Measurements from ENCODE around the gene PUS7L. TPM values are rescaled to one million over a fixed set of nuclear protein-coding genes. Genes with fewer than 3 reads are reported as not detected.
"Not testable (repeated sequence)": the region's sequence is repeated elsewhere in the genome, so short reads cannot be mapped to it uniquely, and the experiment has no call there.

The PUS7L gene
- total RNA-seq, 1 donor from 2014 or later, result 8.7 TPM

- no peak for DNase-seq (ENCODE audit: low read depth)
- H3K27me3 ChIP-seq (ENCODE audit: control insufficient read depth, insufficient read depth, low read length), result no peaks in the 10 kb centered on the region
- TF ChIP-seq, protein P1, sequence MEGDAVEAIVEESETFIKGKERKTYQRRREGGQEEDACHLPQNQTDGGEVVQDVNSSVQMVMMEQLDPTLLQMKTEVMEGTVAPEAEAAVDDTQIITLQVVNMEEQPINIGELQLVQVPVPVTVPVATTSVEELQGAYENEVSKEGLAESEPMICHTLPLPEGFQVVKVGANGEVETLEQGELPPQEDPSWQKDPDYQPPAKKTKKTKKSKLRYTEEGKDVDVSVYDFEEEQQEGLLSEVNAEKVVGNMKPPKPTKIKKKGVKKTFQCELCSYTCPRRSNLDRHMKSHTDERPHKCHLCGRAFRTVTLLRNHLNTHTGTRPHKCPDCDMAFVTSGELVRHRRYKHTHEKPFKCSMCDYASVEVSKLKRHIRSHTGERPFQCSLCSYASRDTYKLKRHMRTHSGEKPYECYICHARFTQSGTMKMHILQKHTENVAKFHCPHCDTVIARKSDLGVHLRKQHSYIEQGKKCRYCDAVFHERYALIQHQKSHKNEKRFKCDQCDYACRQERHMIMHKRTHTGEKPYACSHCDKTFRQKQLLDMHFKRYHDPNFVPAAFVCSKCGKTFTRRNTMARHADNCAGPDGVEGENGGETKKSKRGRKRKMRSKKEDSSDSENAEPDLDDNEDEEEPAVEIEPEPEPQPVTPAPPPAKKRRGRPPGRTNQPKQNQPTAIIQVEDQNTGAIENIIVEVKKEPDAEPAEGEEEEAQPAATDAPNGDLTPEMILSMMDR (IDR thresholded peaks at IDR 0.05; ENCODE audit: insufficient read depth, low read length, poor library complexity, severe bottlenecking), result no peak
- H3K4me3 ChIP-seq (ENCODE audit: low read depth, low read length), result no peak overlapping the region
- no peaks in the 10 kb centered on the region for H3K36me3 ChIP-seq (ENCODE audit: control insufficient read depth, insufficient read depth, low read length)
These were observed 62.4 kb downstream of the PUS7L start for GRCh38 chr12:43696154-43696553.

GRCh38 chr12:43694879-43695278 lies 63.7 kb downstream of the PUS7L start:
- Histone ChIP-seq H3K4me3 (ENCODE audit: low read depth, low read length) (no peak overlapping the region), H3K36me3 (ENCODE audit: control insufficient read depth, insufficient read depth, low read length) (no peaks in the 10 kb centered on the region), H3K27me3 (ENCODE audit: control insufficient read depth, insufficient read depth, low read length) (no peaks in the 10 kb centered on the region)
- TF ChIP-seq, protein P1 (IDR thresholded peaks at IDR 0.05; ENCODE audit: insufficient read depth, low read length, poor library complexity, severe bottlenecking), result no peak
- no peak for DNase-seq (ENCODE audit: low read depth)

DNA sequence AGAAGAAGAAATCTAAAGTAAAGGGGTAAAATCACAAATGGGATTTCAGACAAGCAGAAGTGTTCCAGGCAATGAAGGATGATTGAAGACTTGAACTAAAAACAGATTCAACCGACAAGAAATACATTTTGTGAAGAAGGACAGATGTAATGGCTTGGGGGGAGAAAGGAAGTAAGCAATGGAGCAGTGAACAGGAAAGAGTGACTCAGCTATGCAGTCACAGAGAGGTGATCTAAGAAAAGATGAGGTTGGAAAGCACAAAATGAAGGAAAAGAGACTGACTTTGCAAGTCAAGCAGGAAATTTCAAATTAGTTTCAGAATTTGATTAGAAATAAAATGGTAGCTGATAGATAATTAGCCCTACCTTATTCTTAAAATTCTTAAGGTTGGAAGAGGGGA lies 66.5 kb downstream of the PUS7L start:
- TF ChIP-seq, protein P1 (IDR thresholded peaks at IDR 0.05; ENCODE audit: insufficient read depth, low read length, poor library complexity, severe bottlenecking), result no peak
- Histone ChIP-seq H3K27me3 (ENCODE audit: control insufficient read depth, insufficient read depth, low read length) (no peaks in the 10 kb centered on the region), H3K4me3 (ENCODE audit: low read depth, low read length) (no peak overlapping the region), H3K36me3 (ENCODE audit: control insufficient read depth, insufficient read depth, low read length) (no peaks in the 10 kb centered on the region)
- DNase-seq (ENCODE audit: low read depth), result peak; percentile 19

DNA sequence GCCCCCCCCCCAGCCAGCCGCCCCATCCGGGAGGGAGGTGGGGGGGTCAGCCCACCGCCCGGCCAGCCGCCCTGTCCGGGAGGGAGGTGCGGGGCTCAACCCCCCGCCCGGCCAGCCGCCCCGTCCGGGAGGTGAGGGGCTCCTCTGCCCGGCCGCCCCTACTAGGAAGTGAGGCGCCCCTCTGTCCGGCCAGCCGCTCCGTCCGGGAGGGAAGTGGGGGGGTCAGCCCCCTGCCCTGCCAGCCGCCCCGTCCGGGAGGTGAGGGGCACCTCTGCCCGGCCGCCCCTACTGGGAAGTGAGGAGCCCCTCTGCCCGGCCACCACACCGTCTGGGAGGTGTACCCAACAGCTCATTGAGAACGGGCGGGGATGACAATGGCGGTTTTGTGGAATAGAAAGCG lies 73.1 kb downstream of the PUS7L start:
- not testable (repeated sequence) for H3K27me3 ChIP-seq (ENCODE audit: control insufficient read depth, insufficient read depth, low read length); H3K4me3 ChIP-seq (ENCODE audit: low read depth, low read length); H3K36me3 ChIP-seq (ENCODE audit: control insufficient read depth, insufficient read depth, low read length); DNase-seq (ENCODE audit: low read depth)

DNA sequence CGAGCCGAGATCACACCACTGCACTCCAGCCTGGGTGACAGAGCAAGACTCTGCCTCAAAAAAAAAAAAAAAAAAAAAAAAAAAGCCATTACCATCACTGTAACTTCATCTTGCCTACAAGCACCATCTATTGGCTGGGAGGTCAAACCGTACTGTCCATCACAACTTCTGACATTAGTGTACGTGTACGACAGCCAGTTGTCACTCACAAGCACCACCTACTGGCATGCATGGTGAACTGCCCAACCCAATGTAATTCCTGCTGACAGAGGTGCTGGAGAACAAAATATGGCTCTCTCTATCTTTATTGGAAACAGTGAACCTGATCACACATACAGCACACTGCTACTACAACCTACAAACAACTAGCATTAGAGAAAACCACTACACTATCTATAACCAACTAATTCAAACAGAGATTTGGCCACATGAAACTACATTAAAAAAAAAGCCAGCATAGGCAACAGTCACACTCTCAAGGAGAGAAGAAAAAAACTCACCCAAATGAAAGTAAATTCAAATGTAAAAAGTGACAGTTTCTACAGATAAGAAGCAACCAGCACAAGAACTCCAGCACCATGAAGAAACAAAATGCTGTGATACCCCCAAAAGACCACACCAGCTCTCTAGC lies 82.3 kb downstream of the PUS7L start:
- Histone ChIP-seq H3K36me3 (ENCODE audit: control insufficient read depth, insufficient read depth, low read length) (no peaks in the 10 kb centered on the region), H3K27me3 (ENCODE audit: control insufficient read depth, insufficient read depth, low read length) (no peaks in the 10 kb centered on the region), H3K4me3 (ENCODE audit: low read depth, low read length) (no peak overlapping the region)
- TF ChIP-seq, protein P1 (IDR thresholded peaks at IDR 0.05; ENCODE audit: insufficient read depth, low read length, poor library complexity, severe bottlenecking), result peak; percentile 46
- no peak for DNase-seq (ENCODE audit: low read depth)

DNA sequence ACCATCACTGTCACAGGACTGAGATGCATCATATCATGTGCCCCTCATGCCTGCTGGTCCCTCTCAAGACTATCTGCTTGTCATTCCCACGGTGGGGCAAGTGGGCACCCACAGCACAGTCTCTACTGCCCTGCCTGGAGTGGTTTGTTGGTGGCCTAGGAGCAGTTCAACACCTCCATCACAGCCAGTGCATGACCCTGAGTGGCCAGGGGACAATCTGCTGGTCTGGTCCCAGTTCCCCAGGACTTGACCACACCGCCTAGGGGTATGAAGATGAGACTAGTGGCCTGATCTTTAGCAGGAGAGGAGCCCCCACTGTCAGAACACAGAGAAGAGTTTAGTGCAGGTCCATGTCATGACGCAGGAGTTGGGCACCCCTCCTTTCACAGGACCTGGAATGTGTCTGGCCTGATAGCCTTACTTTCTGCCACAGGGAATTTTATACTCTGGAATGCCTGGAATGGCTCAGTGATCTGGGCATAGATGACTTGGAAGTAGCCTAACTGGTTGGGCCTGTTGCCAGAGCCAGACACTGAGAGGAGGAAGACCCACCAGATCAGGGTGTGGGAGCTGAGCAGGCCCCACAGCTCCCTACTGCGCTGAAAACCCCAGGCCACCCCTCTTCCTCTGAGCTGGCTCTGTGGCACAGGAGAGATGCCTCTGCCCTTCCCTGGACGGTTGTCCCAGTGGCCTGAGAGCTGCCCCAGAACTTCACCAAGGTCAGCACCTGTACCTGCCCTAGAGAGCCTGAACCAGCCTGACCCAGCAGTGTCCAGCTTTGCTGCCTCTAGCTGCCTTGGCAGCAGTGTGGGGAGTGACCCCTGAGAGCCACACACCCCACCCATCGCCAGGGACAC lies 83.3 kb downstream of the PUS7L start:
- no peak overlapping the region for H3K4me3 ChIP-seq (ENCODE audit: low read depth, low read length)
- H3K27me3 ChIP-seq (ENCODE audit: control insufficient read depth, insufficient read depth, low read length), result no peaks in the 10 kb centered on the region
- no peaks in the 10 kb centered on the region for H3K36me3 ChIP-seq (ENCODE audit: control insufficient read depth, insufficient read depth, low read length)
- DNase-seq (ENCODE audit: low read depth), result no peak
- TF ChIP-seq, protein P1 (IDR thresholded peaks at IDR 0.05; ENCODE audit: insufficient read depth, low read length, poor library complexity, severe bottlenecking), result no peak
